NCI-H1436 treated with DMSO at 0.1 percent for 48 hours (cell line): ENCODE data around the gene ATP11A.

Experiments used
- DNase-seq: peaks from one replicate; lab custom pipeline; 2025; lab: John Stamatoyannopoulos, UW

The ATP11A gene

DNA sequence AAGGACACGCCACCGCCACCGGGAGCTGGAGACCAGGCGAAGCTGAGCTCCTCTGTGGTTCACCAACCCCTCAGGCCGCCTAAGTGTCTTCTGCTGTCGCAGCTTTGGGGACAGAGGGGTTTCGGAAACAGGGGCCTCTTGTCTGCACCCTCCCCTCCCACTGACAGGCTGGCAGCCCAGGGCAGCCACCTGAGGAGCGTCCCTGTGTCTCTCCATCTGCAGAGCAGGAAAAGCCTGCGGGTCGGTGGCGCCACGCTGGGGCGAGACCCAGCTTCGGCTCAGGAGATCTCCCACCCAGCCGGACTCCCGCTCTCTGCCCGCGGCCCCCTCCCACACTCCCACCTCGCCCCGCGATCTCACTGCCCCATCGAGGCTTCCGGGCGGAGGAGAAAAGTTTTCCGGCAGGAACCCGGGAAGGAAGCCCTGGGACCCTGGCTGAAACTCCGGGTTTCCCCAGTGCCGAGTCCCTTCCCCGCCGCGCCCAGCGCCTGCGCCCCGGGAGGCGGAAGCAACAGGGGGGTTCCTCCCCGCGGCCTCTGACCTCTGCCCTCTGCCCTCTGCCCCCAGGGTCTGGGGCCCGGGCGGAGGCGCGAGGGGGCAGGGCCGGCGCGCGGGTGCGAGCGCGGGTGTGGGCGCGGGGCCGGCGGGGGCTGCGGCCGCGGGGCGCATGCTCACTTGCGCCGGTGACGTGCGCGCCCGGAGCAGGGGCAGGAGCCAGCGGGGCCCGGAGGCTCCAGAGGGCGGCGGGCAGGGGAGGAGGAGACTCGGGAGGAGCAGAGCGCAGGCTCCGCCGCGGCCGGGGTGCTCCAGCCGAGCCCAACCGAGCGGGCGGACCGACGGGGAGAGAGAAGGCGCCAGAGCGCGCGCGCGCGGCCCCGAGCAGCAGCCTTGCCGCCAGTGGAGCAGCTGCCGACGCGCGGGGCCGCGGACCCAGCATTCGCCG is at the start of gene ATP11A:
ATP11A (plus strand) TSS at position 736 of the 943 bp plus-strand sequence. CDS start 379 bp downstream, outside the sequence.
- DNase-seq, result no peak

DNA sequence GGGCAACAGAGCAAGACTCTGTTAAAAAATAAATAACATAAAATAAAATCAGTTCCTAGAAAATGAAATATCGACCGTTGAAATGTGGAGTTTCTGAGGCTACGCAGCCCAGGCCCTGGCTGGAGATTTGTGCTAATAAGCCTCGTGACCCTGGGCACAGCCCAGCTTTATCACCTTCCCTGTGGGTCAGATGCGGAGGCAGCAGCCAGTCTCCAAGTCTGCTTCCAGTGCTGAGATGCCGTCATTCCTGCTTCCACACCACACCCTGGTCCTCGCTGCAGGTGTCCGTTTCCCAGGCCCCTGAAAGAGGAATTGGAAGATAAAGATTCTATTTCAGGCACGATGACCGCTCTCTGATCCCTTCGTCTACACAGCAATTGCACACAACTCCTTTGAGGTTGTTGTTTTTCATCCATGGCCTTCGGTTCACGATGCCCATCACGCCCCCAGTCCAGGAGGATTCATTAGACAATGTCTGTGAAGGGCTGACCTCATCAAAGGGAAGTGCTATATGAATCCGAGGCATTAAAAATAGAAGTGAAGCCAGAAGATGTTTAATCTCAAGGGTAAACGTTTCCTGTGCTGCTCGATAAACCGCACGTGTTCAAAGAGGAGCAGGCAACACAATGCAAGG is 48.3 kb upstream of the ATP11A start:
- no peak for DNase-seq

GRCh38 chr13:112642090-112642460 is 47.8 kb upstream of the ATP11A start:
- DNase-seq, result no peak

DNA sequence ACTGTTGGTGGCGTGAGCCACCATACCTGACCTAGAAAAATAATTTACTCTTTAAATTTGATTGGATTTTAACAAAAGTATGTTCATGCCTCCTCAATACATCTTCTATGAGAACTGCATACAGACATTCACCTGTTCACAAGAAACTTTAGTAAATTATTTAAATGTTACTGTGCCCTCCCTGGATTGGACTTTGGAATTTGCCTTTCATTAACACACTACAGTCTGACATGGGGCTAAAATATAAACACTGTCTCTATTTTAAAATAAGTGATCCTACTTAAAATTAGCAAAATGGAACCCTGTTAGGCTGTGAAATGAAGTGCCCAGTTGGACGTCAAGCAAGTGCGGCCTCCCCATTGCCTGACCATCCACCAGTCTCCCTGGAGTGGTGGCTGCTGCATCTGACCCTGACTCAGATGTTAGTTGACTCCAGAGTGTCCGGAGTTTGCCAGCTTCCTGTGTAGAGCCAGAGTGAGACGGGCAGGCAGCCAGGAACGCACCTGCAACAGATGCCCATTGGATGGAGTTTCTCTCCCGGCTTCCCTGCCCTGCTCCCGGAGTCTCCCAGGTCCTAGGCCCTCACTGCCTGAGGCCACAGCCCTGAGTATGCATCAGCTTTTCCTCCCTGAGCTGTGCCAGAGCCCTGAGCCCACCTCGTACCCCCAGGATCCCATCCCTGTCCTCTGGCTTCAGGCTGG is 45.9 kb upstream of the ATP11A start:
- no peak for DNase-seq

DNA sequence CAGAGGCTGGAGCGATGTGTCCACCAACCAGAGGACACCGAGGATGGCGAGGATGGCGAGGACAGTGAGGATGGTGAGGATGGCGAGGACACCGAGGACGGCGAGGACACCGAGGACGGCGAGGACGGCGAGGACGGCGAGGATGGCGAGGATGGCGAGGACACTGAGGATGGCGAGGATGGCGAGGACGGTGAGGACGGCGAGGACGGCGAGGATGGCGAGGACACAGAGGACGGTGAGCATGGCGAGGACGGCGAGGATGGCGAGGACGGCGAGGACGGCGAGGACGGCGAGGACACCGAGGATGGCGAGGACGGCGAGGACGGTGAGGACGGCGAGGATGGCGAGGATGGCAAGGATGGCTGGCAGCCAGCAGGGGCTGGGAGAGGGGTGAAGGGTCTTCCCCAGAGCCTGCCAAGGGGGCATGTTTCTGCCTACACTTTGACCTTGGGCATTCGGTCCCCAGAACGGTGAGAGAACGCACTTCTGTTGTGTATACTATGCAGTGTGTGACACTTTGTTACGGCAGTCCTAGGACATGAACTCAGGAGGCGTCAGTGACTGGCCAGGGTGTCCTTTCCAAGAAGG is 44.4 kb upstream of the ATP11A start:
- no peak for DNase-seq

- DNase-seq, result no peak
These were observed 42.6 kb upstream of the ATP11A start for GRCh38 chr13:112647256-112647655.

DNA sequence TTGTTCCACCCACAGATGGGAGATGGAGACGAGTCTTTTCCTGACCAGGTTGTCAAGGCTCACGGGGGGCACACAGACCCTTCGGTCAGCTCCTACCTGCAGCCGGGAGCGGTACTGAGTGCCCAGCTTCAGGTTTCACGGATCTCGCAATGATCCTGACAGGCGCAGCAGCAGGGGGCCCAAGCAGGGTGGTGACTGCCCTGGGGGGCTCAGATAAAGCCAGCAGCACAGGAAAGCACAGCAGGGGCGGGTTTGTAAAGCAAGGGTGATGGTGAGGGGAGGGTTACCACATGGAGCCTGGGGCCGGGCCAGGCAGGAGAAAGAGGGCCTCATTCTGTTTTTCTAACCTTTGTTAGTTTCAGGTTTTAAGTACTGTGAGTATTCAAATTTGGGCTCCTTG is 41.7 kb upstream of the ATP11A start:
- DNase-seq, result no peak

DNA sequence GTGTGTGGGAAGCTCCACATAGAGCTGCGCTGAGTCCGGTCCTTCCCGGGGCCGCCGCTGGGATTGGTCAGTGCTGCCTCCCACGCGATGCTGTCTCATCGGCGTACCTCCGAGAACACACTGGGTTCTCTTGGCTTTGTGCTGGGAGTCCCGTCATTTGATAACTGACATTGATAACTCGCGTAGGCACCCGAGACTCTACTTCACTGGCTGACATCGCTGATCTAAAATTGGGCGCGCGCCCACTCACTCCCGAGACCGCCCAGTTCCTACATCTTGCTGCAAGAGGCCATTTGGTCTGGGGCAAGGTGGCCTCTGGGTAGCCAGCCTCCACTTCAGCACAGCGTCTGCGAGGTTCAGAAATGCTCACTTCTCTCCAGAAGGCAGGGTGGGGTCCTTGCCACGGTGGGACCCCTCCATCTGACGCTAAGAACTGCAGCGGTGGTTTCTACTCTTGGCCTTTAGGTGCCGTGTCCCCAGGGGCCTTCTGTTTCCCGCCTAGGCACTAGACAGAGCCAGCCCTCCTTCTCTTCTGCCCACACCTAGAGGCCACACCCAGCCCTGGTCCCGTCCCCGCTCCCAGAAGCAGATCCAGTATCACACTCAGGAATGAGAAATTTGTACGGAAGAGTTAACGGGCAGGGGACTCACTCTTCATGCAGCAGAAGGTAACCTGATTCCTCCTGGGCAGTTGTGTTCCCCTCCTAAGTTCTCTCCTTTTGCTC is 40.7 kb upstream of the ATP11A start:
- DNase-seq, result no peak

DNA sequence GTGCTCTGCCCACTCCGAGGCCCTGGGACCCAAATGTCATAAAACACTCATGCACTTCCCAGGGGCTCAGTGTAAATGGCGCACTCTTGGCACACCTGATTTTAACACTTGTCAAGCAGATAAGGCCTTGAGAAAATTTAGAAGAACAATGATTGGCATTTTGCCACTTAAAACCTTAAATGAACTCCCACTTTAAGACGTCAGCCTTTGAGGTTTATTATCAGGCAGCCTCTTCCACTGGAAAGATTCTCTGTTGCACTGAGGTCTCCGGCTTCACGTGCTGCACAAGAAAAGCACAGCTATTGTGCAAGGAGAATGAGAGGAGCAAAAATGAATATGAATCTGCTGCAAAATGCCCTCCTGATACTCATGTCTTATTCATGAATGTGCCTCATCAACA is 38.5 kb upstream of the ATP11A start:
- no peak for DNase-seq

GRCh38 chr13:112651750-112652511 is 37.9 kb upstream of the ATP11A start:
- DNase-seq, result no peak

- DNase-seq, result no peak
These were observed 37.2 kb upstream of the ATP11A start for GRCh38 chr13:112652512-112653070.

- DNase-seq, result no peak
These were observed 36.8 kb upstream of the ATP11A start for GRCh38 chr13:112653071-112653470.

- no peak for DNase-seq
These were observed 33.9 kb upstream of the ATP11A start for GRCh38 chr13:112655913-112656312.

GRCh38 chr13:112657850-112658445 is 31.9 kb upstream of the ATP11A start:
- no peak for DNase-seq

GRCh38 chr13:112658808-112659207 is 31.0 kb upstream of the ATP11A start:
- no peak for DNase-seq

GRCh38 chr13:112661291-112661690 is 28.5 kb upstream of the ATP11A start:
- no peak for DNase-seq

DNA sequence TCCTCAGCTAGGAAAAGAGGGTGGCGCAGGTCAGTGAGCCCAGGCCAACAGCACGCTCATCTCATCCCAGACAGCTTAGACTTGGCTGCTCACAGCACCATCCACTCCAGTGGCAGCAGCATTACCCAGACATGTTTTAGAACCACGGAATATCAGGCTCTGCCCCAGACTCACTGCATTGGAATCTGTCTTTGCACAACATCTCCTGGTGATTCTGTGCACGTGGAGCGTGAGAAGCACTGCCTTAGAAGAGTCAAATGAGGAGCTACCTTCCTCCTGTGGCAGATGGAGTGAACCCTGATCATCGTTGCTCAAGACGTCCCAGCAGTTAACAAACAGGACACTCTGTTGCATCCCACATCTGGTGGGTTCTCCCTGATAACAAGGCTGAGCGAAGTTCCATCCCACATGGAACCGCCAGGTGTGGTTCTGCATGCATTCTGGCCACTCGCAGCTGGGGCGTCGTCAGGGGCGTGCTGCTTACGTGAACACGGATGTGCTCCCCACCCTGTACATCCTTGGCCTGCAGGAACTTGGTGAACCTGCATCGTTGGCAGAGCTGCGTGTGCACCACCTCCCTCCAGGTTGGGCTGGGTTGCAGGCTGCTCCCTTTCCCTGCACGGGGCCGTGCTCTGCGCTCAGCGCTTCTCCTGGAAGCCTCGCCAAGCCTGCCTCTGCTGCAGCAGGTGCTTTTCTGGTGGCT is 25.2 kb upstream of the ATP11A start:
- no peak for DNase-seq

- no peak for DNase-seq
These were observed 20.9 kb upstream of the ATP11A start for GRCh38 chr13:112668924-112669323.

- no peak for DNase-seq
These were observed 19.8 kb upstream of the ATP11A start for GRCh38 chr13:112669881-112670499.
